Neural cell (in vitro differentiated cells): ENCODE data around the gene HRAS.

ENCODE experiments used
- CTCF ChIP-seq: fragments of 450-650 bp; IDR thresholded peaks from 2 replicates; pipeline ENCODE4 v1.5.1; 2014; ENCODE audit warnings: antibody characterized with exemption, mild to moderate bottlenecking, moderate library complexity; ENCODE audit not compliant: poor library complexity, severe bottlenecking
- EZH2 ChIP-seq: fragments of 200-600, 300-800 bp; shearing (Covaris generic), sonication (generic); IDR thresholded peaks from 2 replicates; pipeline ENCODE4 v1.6.1; 2014; ENCODE audit warnings: antibody characterized with exemption, low read length, borderline replicate concordance, mild to moderate bottlenecking; ENCODE audit not compliant: insufficient read depth, poor library complexity, severe bottlenecking
- POLR2AphosphoS5 ChIP-seq: IDR thresholded peaks from 2 replicates; pipeline ENCODE4 v1.6.1; 2012
- REST ChIP-seq: IDR thresholded peaks from 2 replicates; pipeline ENCODE4 v1.6.1; 2012; ENCODE audit warnings: borderline replicate concordance
- TAF1 ChIP-seq: IDR thresholded peaks from 2 replicates; pipeline ENCODE4 v1.6.1; 2012; ENCODE audit warnings: low read depth

DNA sequence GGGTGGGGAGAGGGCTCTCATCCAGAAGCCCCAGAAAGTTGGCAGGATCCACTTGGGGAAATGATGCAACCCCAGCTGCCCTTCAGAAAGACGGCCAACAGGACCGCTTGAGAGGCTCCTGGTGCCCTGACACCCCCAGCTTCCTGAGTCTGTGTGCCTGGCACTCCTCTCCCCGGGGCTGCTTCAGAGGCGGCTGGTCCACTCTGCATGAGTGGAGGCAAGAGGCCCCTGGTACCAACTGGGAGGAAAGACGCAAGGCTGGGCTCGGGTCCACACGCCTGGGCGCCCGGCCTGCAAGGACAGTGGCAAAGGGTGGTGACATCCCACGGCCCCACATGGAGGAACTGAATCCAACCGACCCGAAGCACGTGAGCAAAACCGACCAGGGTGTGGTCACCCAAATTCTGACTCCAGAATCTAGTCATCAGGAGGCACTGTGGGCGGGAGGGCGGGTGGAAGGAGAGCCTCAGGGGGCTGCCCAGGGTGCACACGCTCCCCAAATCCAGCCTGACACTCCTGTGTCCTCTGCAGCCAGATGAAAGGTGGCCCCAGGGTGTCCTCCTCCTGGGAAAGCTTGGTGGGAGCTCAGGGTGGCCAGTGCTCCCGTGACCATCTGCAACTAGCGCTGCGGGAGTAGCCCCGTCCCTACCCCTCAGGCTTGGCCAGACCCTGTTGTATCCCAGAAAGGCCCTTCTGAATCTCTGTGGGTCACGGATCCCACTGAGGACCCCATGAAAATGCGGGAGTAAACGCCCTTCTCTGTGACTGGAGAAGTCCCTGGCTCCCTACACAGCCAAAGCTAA, 32.0 kb downstream of the HRAS start:
- TF ChIP-seq POLR2AphosphoS5 (no peak), TAF1 (no peak), REST (no peak), CTCF (no peak), EZH2 (no peak)
